ENCODE measurements around the gene PPM1N. TPM values are rescaled to one million over a fixed set of nuclear protein-coding genes. Genes with fewer than 3 reads are reported as not detected.

PPM1N gene
- total RNA-seq, 1 experiment from 2014 or later, result 5.2 TPM

DNA sequence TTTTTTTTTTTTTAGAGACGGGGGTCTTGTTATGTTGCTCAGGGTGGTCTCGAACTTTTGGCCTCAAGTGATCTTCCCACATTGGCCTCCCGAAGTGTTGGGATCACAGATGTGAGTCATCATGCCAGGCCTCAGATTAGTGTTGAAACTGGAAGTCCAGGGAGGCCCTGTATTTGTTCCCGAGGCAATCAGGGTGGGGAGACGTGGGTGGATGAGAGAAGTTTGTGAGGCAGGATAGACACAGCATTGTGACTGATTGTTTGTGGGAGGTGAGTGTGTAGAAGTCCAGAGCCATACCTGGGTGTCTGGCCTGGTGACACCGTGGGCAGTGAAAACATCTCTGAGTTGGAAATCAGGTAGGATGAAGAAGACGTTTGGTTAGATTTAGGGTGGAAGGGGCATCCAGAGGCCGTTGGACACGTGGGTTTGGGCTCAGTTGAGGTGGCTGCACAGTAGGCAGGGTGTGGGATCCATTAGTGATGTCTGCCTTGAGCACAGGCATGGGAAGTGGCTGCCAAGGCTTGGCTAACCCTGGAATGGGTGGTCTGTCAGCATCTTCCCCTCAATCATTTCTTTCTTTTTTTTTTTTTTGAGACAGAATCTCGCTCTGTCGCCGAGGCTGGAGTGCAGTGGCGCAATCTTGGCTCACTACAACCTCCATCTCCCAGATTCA is 13.8 kb upstream of the PPM1N start (continued):
- no peak for TF ChIP-seq ZNF274 (IDR thresholded peaks at IDR 0.05; ENCODE audit: low read depth, low read length)

DNA sequence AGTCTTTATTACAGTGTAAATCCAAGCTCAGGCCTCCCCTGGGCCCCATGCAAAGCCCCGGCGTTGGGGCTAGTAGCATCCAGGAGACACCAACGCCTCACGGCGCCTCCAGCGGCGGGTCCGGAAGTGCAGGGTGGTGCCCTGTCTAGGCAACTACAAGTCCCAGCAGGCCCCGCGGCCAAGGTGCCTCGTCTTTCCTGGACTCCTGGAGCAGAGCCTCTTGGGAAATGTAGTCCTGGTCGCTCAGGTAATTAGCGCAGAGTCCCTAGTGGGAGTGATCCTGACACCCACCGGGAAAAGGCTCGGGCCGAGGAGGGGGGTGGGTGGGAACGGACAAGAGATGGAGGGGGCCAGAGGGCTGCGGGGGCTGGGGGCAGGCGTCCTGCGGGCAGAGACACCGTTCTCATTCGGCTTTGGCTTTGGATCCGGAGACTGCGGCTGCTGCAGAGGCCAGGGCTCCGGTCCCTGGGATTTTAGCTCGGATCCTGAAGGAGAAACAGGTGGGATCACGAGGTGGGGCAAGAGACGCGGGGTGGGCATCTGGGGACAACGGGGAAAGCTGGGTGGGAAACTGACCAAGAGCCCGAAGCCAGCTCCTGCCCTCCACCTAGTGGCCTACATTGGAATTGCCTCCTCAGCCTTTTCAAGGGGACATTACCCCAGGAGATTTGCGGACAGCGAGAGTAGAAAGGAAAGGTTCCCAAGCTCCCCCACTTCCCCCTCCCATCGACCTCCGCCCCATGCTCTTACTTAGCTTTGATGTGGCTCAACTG is 12.8 kb upstream of the PPM1N start:
- Histone ChIP-seq H3K27ac (ENCODE audit: low read depth, low read length) (peak overlapping the region; percentile 44; the same call in 1 of the 2 replicates), H3K9ac (ENCODE audit: low read length) (peak overlapping the region; percentile 48)

More for the DNA sequence above, 12.8 kb upstream of the PPM1N start:
- Histone ChIP-seq H3K4me2 (ENCODE audit: low read length) (peak overlapping the region; percentile 81), H3K4me3 (replicated peaks in 1 of 2; ENCODE audit: low read depth in 1 of 2, low read length in 2 of 2) (peak overlapping the region; percentile 41 to 51), H3K9me3 (ENCODE audit: control insufficient read depth in 1 of 2, insufficient read depth in 1 of 2, low read depth in 1 of 2, low read length in 2 of 2) (no peaks in the 10 kb centered on the region), H3K36me3 (ENCODE audit: control insufficient read depth in 1 of 2, insufficient read depth in 2 of 2, low read length in 2 of 2) (no peaks in the 10 kb centered on the region), H3K4me1 (ENCODE audit: control insufficient read depth in 1 of 2, insufficient read depth in 2 of 2, low read length in 2 of 2) (peaks cover 13 to 28% of the 10 kb centered on the region in 2 experiments), H3K79me2 (ENCODE audit: insufficient read depth, low read length) (no peaks in the 10 kb centered on the region), H3K27me3 (ENCODE audit: insufficient read depth, low read length) (no peaks in the 10 kb centered on the region), H4K20me1 (ENCODE audit: insufficient read depth) (no peaks in the 10 kb centered on the region), H3K9me2 (ENCODE audit: insufficient read depth) (no peaks in the 10 kb centered on the region), H2AFZ (ENCODE audit: low read depth, low read length, poor library complexity, severe bottlenecking) (peak overlapping the region; percentile 83)
- ChIA-PET POLR2A (interaction anchor here (0.7 to 1.6 kb wide), 8 partner anchors 15 to 185 kb away, joined by 3 to 11 read pairs (median 3); partner anchors contain the start of genes FOSB and PPP1R13L), RAD21 (ENCODE audit: low non-redundant PET in 1 of 2, low total read pairs in 2 of 2, uncharacterized antibody in 2 of 2, unreplicated experiment in 2 of 2) (interaction anchor here (0.6 to 1.7 kb wide), 3 partner anchors 46 to 398 kb away, joined by 3 to 6 read pairs (median 3); no protein-coding TSS in a partner anchor), CTCF (interaction anchor here (0.7 to 3.9 kb wide), 33 partner anchors 10 to 307 kb away, joined by 3 to 33 read pairs (median 4); partner anchors contain the start of genes ERCC2, FOSB, GIPR and OPA3)
- DNase-seq (ENCODE audit: low read depth, low spot score) (peak; percentile 91), ATAC-seq (peak; percentile 95)
- intact Hi-C loops (cut with micrococcal nuclease), result loop anchor here (2.0 kb wide), 1 partner anchor 157 kb away; no protein-coding TSS in a partner anchor
- TF ChIP-seq RAD21 (IDR thresholded peaks at IDR 0.05; ENCODE audit: low read depth) (peak; percentile 64), CEBPB (IDR thresholded peaks at IDR 0.05; ENCODE audit: low read depth) (no peak), YY1 (IDR thresholded peaks at IDR 0.05; ENCODE audit: extremely low read depth, insufficient replicate concordance, low read depth, low read length) (peak; percentile 5)
- TF ChIP-seq, protein P1, sequence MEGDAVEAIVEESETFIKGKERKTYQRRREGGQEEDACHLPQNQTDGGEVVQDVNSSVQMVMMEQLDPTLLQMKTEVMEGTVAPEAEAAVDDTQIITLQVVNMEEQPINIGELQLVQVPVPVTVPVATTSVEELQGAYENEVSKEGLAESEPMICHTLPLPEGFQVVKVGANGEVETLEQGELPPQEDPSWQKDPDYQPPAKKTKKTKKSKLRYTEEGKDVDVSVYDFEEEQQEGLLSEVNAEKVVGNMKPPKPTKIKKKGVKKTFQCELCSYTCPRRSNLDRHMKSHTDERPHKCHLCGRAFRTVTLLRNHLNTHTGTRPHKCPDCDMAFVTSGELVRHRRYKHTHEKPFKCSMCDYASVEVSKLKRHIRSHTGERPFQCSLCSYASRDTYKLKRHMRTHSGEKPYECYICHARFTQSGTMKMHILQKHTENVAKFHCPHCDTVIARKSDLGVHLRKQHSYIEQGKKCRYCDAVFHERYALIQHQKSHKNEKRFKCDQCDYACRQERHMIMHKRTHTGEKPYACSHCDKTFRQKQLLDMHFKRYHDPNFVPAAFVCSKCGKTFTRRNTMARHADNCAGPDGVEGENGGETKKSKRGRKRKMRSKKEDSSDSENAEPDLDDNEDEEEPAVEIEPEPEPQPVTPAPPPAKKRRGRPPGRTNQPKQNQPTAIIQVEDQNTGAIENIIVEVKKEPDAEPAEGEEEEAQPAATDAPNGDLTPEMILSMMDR (IDR thresholded peaks at IDR 0.05 in 2 of 3, conservative IDR thresholded peaks at IDR 0.05 in 1 of 3; ENCODE audit: borderline replicate concordance in 1 of 3, insufficient read depth in 1 of 3, low read depth in 2 of 3, low read length in 2 of 3), result peak; percentile 68 to 94 (median 86)
- TF ChIP-seq, protein P2, sequence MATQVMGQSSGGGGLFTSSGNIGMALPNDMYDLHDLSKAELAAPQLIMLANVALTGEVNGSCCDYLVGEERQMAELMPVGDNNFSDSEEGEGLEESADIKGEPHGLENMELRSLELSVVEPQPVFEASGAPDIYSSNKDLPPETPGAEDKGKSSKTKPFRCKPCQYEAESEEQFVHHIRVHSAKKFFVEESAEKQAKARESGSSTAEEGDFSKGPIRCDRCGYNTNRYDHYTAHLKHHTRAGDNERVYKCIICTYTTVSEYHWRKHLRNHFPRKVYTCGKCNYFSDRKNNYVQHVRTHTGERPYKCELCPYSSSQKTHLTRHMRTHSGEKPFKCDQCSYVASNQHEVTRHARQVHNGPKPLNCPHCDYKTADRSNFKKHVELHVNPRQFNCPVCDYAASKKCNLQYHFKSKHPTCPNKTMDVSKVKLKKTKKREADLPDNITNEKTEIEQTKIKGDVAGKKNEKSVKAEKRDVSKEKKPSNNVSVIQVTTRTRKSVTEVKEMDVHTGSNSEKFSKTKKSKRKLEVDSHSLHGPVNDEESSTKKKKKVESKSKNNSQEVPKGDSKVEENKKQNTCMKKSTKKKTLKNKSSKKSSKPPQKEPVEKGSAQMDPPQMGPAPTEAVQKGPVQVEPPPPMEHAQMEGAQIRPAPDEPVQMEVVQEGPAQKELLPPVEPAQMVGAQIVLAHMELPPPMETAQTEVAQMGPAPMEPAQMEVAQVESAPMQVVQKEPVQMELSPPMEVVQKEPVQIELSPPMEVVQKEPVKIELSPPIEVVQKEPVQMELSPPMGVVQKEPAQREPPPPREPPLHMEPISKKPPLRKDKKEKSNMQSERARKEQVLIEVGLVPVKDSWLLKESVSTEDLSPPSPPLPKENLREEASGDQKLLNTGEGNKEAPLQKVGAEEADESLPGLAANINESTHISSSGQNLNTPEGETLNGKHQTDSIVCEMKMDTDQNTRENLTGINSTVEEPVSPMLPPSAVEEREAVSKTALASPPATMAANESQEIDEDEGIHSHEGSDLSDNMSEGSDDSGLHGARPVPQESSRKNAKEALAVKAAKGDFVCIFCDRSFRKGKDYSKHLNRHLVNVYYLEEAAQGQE (IDR thresholded peaks at IDR 0.05; ENCODE audit: low read depth), result no peak
- no TSS peak for BruUV-seq (replicated peaks)
